ENCODE measurements around the gene DISP3.

GRCh38 chr1:11488201-11488770 is 9.3 kb downstream of the DISP3 start:
- TF ChIP-seq CTCF (IDR thresholded peaks at IDR 0.05; ENCODE audit: low read length) (no peak), EZH2 (IDR thresholded peaks at IDR 0.05; ENCODE audit: borderline replicate concordance, low read length) (no peak)

All from OCI-LY1 (cell line).